ENCODE results near the gene NPB.
A peak's percentile ranks its signal among the peaks of the same experiment; 100 is the strongest.

The NPB gene

DNA sequence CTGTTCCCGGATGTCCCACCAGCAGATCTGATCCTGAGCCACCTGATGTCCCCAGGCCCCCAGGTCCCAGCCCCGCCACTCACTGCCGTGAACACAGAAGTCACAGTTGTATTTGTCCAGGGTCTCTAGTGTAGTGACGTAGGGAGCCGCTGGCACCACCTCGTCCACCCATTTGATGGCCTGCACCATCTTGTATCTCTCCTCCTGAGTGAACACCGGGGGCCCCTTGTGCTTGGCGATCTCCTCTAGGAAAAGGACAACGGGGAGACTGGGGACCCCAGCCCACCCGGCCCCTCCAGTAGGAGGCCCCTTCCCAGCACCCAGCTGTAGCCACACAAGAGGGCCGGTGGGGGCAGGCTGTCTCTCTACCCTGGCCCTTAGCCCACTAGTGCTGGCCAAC lies 6.8 kb downstream of the NPB start:
- no peak for DNase-seq (ENCODE audit: extremely low spot score)

DNA sequence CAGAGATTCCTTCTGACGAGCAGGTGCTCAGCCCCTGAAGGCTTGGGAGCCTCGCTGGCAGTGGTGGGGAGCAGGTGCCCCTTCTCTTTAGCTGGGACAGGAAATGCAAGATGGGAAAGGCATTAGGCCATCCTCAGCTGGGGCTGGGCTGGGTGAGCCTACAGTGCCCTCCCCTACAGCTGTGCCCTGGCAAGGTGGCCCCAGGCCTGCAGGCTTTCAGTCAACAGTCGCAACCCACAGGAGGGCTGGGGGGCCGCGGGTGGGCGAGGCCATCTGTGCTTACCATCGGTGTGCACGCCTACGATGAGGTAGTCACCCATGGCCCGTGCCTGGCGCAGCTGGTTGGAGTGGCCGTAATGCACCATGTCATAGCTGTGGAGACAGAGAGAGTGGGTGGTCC lies 7.2 kb downstream of the NPB start:
- DNase-seq (ENCODE audit: extremely low spot score) = no peak
- TF ChIP-seq FOXK2 (IDR thresholded peaks at IDR 0.05) (no peak), NFRKB (IDR thresholded peaks at IDR 0.05) (no peak), ELF4 (IDR thresholded peaks at IDR 0.05) (no peak), FOXA1 (IDR thresholded peaks at IDR 0.05) (no peak), SUZ12 (IDR thresholded peaks at IDR 0.05) (no peak), L3MBTL2 (conservative IDR thresholded peaks at IDR 0.05) (no peak), CTBP1 (IDR thresholded peaks at IDR 0.05; ENCODE audit: borderline replicate concordance) (no peak), LEF1 (IDR thresholded peaks at IDR 0.05; ENCODE audit: borderline replicate concordance) (no peak), BHLHE40 (IDR thresholded peaks at IDR 0.05; ENCODE audit: borderline replicate concordance) (no peak), ZNF384 (IDR thresholded peaks at IDR 0.05) (no peak), ARNT (IDR thresholded peaks at IDR 0.05) (no peak), SP1 (IDR thresholded peaks at IDR 0.05) (no peak), FOXM1 (IDR thresholded peaks at IDR 0.05; ENCODE audit: borderline replicate concordance) (no peak)
- TF ChIP-seq, protein P1, sequence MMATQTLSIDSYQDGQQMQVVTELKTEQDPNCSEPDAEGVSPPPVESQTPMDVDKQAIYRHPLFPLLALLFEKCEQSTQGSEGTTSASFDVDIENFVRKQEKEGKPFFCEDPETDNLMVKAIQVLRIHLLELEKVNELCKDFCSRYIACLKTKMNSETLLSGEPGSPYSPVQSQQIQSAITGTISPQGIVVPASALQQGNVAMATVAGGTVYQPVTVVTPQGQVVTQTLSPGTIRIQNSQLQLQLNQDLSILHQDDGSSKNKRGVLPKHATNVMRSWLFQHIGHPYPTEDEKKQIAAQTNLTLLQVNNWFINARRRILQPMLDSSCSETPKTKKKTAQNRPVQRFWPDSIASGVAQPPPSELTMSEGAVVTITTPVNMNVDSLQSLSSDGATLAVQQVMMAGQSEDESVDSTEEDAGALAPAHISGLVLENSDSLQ (IDR thresholded peaks at IDR 0.05) = no peak
- ChIA-PET POLR2A (interaction anchor here (0.7 to 2.3 kb wide), 6 partner anchors 15 to 37 kb away, joined by 3 to 8 read pairs (median 5); partner anchors contain the start of genes ALYREF, ANAPC11 and PYCR1), CTCF (interaction anchor here (1.1 to 1.4 kb wide), 2 partner anchors 19 to 40 kb away, joined by 3 to 5 read pairs; partner anchors contain the start of gene MAFG)

More for the DNA sequence above, 6.8 kb downstream of the NPB start:
- CTCF ChIA-PET = interaction anchor here (1.1 kb wide), 1 partner anchor 19 kb away, joined by 3 read pairs; the partner anchor contains the start of gene MAFG
- no peak for TF ChIP-seq CTBP1 (IDR thresholded peaks at IDR 0.05; ENCODE audit: borderline replicate concordance)
- no peak for TF ChIP-seq FOXK2 (IDR thresholded peaks at IDR 0.05)
- no peak for TF ChIP-seq L3MBTL2 (conservative IDR thresholded peaks at IDR 0.05)
- no peak for TF ChIP-seq TARDBP (IDR thresholded peaks at IDR 0.05)
- TF ChIP-seq NFRKB (IDR thresholded peaks at IDR 0.05) = no peak
- no peak for TF ChIP-seq HDGF (IDR thresholded peaks at IDR 0.05; ENCODE audit: borderline replicate concordance)
- no peak for TF ChIP-seq SP1 (IDR thresholded peaks at IDR 0.05)
- TF ChIP-seq FOXM1 (IDR thresholded peaks at IDR 0.05; ENCODE audit: borderline replicate concordance) = no peak
- TF ChIP-seq SUZ12 (IDR thresholded peaks at IDR 0.05) = no peak
- no peak for TF ChIP-seq ELF4 (IDR thresholded peaks at IDR 0.05)
- POLR2A ChIA-PET = interaction anchor here (1.3 to 1.7 kb wide), 2 partner anchors 17 to 36 kb away, joined by 4 to 7 read pairs; partner anchors contain the start of genes ALYREF and ANAPC11

DNA sequence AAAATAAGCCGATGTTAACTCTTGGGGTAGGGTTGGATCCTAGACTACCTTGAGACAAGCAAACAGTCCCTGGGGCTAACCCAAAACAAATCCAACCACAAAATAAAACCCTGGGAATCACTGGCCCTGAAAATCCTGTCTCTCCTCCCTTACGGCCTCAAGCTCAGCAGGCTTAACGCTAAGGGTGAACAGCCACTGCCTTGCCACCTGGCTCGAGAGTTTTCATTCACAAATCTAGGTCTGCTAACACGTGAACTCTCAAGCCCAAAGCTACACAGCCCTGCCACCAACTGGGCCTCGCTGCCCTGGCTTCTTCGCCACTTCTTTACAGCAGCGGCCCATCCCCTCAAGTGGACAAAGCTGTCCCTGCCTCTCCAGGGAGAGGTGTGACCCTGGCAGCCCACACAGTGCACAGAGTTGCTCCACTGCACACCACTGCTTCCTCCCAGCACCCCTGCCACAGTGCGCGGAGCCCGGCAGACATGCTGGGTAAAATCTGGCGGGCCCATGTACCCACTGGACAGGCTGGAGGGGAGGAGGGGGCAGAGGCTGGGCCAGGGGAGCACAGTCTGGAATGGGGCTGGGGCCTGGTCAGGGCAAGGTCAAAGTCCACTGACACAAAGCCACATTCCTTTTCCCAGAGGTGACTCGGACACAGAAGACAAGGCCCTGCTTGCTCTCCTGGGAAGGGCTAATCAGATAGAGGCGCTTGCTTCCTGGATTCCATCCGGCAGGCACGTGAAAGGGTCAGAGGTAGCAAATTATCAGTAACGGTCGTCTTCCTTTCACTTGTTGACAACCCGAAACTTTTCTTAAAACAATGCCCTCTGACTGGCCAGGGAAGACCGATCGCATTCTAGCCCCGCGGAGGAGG lies 8.2 kb downstream of the NPB start:
- DNase-seq (ENCODE audit: extremely low spot score) = no peak
- CTCF ChIA-PET = interaction anchor here (1.1 to 1.4 kb wide), 2 partner anchors 18 to 41 kb away, joined by 3 to 5 read pairs; partner anchors contain the start of gene MAFG
- POLR2A ChIA-PET = interaction anchor here (0.7 to 2.3 kb wide), 7 partner anchors 14 to 38 kb away, joined by 3 to 8 read pairs (median 4); partner anchors contain the start of genes ALYREF, ANAPC11 and PYCR1

DNA sequence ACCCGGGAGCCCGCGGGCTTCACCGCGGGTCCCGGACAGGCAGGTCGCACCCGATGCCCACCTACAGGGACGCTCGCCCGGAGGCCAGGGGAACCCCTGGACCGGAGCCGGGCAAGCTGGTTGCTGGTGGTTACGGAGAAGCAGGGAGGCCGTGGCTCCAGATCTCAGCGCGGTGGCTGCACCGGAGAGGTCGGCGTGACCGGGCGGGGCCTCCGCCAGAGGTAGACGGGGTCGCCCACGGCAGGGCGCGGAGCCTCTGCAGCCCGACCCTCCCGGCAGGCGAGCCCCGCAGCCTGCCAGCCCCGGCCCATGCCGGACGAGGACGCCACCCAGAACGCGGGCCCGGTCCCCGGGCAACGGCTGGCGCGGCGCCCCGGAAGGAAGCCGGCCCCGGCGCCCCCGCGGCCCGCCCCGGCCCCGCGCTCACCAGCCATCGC lies 8.8 kb downstream of the NPB start:
- TF ChIP-seq L3MBTL2 (conservative IDR thresholded peaks at IDR 0.05) = no peak
- TF ChIP-seq ZNF384 (IDR thresholded peaks at IDR 0.05) = no peak
- TF ChIP-seq SUZ12 (IDR thresholded peaks at IDR 0.05) = no peak
- no peak for TF ChIP-seq LEF1 (IDR thresholded peaks at IDR 0.05; ENCODE audit: borderline replicate concordance)
- TF ChIP-seq ELF4 (IDR thresholded peaks at IDR 0.05) = no peak
- no peak for TF ChIP-seq CTBP1 (IDR thresholded peaks at IDR 0.05; ENCODE audit: borderline replicate concordance)
- no peak for TF ChIP-seq HDGF (IDR thresholded peaks at IDR 0.05; ENCODE audit: borderline replicate concordance)
- TF ChIP-seq FOXA1 (IDR thresholded peaks at IDR 0.05) = no peak
- TF ChIP-seq ARNT (IDR thresholded peaks at IDR 0.05) = no peak
- TF ChIP-seq FOXM1 (IDR thresholded peaks at IDR 0.05; ENCODE audit: borderline replicate concordance) = no peak
- TF ChIP-seq SP1 (IDR thresholded peaks at IDR 0.05) = no peak
- peak; percentile 46 for DNase-seq (ENCODE audit: extremely low spot score)
- ChIA-PET POLR2A (interaction anchor here (1.0 to 2.3 kb wide), 3 partner anchors 13 to 37 kb away, joined by 3 to 8 read pairs (median 3); partner anchors contain the start of gene PYCR1), CTCF (no interaction called here)

More for the DNA sequence above, 8.2 kb downstream of the NPB start:
- TF ChIP-seq TARDBP (IDR thresholded peaks at IDR 0.05) = no peak
- TF ChIP-seq FOXA1 (IDR thresholded peaks at IDR 0.05) = no peak
- TF ChIP-seq BHLHE40 (IDR thresholded peaks at IDR 0.05; ENCODE audit: borderline replicate concordance) = no peak
- TF ChIP-seq HDGF (IDR thresholded peaks at IDR 0.05; ENCODE audit: borderline replicate concordance) = no peak
- TF ChIP-seq SP1 (IDR thresholded peaks at IDR 0.05) = no peak
- TF ChIP-seq, protein P1 (IDR thresholded peaks at IDR 0.05) = no peak
- no peak for TF ChIP-seq ARNT (IDR thresholded peaks at IDR 0.05)
- no peak for TF ChIP-seq L3MBTL2 (conservative IDR thresholded peaks at IDR 0.05)
- no peak for TF ChIP-seq FOXK2 (IDR thresholded peaks at IDR 0.05)
- TF ChIP-seq ZNF384 (IDR thresholded peaks at IDR 0.05) = no peak

DNA sequence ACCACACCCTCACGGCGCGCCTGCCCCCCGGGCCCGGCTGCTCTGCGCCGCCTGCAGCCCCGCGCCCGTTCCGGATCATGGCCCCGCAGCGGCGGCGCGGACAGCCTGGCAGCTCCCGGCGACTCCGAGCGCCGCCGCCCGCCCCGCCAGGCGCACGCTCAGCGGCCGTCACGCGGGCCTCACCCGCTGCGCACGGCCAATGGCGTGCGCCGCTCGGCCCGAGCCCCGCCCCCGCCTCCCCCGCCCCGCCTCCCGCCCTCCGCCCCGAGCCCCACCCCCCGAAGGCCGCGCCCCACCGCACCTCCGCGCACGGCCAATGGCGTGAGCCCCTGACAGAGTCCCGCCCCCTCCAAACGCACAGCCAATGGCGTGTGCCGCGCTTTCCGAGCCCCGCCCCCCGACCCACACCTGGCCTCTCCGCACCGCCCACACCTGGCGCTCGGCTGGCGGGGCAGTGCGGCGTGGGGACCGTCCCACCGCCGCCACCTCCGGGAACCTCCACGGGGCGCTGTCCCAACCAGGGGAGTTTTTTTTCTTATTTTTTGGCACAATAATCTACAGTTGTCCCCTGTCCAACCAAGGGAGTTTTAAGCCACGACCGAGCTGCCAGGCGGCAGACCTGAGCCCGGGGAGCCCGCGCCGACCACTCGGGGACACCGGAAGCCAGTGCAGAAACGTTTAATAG lies 9.4 kb downstream of the NPB start, which contains the start of gene PCYT2:
TSS of gene PCYT2 (minus strand) at position 123 of the 685 bp plus-strand sequence. CDS start at position 79, 44 bp downstream.
- ChIA-PET CTCF (no interaction called here), POLR2A (interaction anchor here (1.0 to 2.3 kb wide), 2 partner anchors 13 to 25 kb away, joined by 3 to 8 read pairs; partner anchors contain the start of gene PYCR1)
- TF ChIP-seq ELF4 (IDR thresholded peaks at IDR 0.05) = no peak
- 0 out of 2 replicates have a peak, but pooled peaks have one; percentile 42 for TF ChIP-seq ARNT (IDR thresholded peaks at IDR 0.05)
- peak; percentile 99 for DNase-seq (ENCODE audit: extremely low spot score)

DNA sequence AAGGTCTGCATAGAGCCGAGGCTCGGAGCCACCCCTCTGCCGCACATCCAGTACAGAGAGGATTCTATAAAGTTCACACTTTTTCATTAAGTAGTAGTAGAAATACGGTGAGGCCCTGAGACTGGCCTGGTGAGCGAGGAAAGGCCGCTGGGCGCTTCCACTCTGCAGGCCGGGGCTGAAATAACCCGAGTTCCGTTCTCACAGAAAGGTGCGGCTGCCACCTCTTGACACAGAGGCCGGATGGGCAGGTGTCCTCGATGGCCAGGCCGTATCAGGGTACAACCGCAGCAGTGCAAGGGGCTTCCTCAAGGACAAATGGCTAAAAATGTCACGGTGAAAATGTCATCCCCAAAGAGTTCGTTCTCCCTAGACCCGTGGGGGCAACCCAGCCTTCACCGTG lies 9.9 kb downstream of the NPB start:
- DNase-seq (ENCODE audit: extremely low spot score) = no peak
- TF ChIP-seq, protein P1 (IDR thresholded peaks at IDR 0.05) = no peak
- TF ChIP-seq CTBP1 (IDR thresholded peaks at IDR 0.05; ENCODE audit: borderline replicate concordance) (no peak), SP1 (IDR thresholded peaks at IDR 0.05) (no peak), BHLHE40 (IDR thresholded peaks at IDR 0.05; ENCODE audit: borderline replicate concordance) (no peak), L3MBTL2 (conservative IDR thresholded peaks at IDR 0.05) (no peak), ELF4 (IDR thresholded peaks at IDR 0.05) (no peak), HDGF (IDR thresholded peaks at IDR 0.05; ENCODE audit: borderline replicate concordance) (no peak), NFRKB (IDR thresholded peaks at IDR 0.05) (no peak), SUZ12 (IDR thresholded peaks at IDR 0.05) (no peak), ZNF384 (IDR thresholded peaks at IDR 0.05) (no peak), FOXK2 (IDR thresholded peaks at IDR 0.05) (no peak), FOXA1 (IDR thresholded peaks at IDR 0.05) (no peak), FOXM1 (IDR thresholded peaks at IDR 0.05; ENCODE audit: borderline replicate concordance) (no peak), TARDBP (IDR thresholded peaks at IDR 0.05) (no peak), LEF1 (IDR thresholded peaks at IDR 0.05; ENCODE audit: borderline replicate concordance) (no peak), ARNT (IDR thresholded peaks at IDR 0.05) (no peak)
- ChIA-PET POLR2A (interaction anchor here (0.7 kb wide), 2 partner anchors 17 to 79 kb away, joined by 3 read pairs; partner anchors contain the start of gene MCRIP1), CTCF (no interaction called here)
